CD1c-positive myeloid dendritic cell (primary cell): ENCODE measurements around the gene FBXW8.

Source experiments
- DNase-seq: peaks from one replicate; pipeline ENCODE4 v3.0.0-alpha.2; 2016; ENCODE audit errors: extremely low spot score

Gene FBXW8

GRCh38 chr12:117053597-117054201, 142.9 kb downstream of the FBXW8 start:
- no peak for DNase-seq

GRCh38 chr12:117054279-117054678, 143.5 kb downstream of the FBXW8 start:
- no peak for DNase-seq

- DNase-seq = peak; percentile 26
Observed at GRCh38 chr12:117057626-117058025, 146.9 kb downstream of the FBXW8 start.

- no peak for DNase-seq
Observed at GRCh38 chr12:117058442-117059072, 147.8 kb downstream of the FBXW8 start.

GRCh38 chr12:117059156-117059555, 148.4 kb downstream of the FBXW8 start:
- no peak for DNase-seq

GRCh38 chr12:117060246-117060928, 149.6 kb downstream of the FBXW8 start:
- peak; percentile 28 for DNase-seq

- DNase-seq = no peak
Observed at GRCh38 chr12:117060929-117061305, 150.2 kb downstream of the FBXW8 start.

GRCh38 chr12:117061555-117062079, 150.9 kb downstream of the FBXW8 start:
- DNase-seq = no peak

GRCh38 chr12:117063162-117063911, 152.6 kb downstream of the FBXW8 start:
- peak; percentile 24 for DNase-seq

GRCh38 chr12:117064049-117064448, 153.3 kb downstream of the FBXW8 start:
- DNase-seq = no peak

- no peak for DNase-seq
Observed at GRCh38 chr12:117064596-117064995, 153.8 kb downstream of the FBXW8 start.

- no peak for DNase-seq
Observed at GRCh38 chr12:117067016-117067415, 156.3 kb downstream of the FBXW8 start.

- no peak for DNase-seq
Observed at GRCh38 chr12:117067638-117068037, 156.9 kb downstream of the FBXW8 start.

- DNase-seq = no peak
Observed at GRCh38 chr12:117068492-117068891, 157.7 kb downstream of the FBXW8 start.

- peak; percentile 26 for DNase-seq
Observed at GRCh38 chr12:117069101-117069797, 158.5 kb downstream of the FBXW8 start.

GRCh38 chr12:117069926-117070900, 159.5 kb downstream of the FBXW8 start:
- DNase-seq = no peak

GRCh38 chr12:117071009-117071408, 160.3 kb downstream of the FBXW8 start:
- DNase-seq = no peak

- DNase-seq = no peak
Observed at GRCh38 chr12:117072106-117072505, 161.4 kb downstream of the FBXW8 start.

- DNase-seq = no peak
Observed at GRCh38 chr12:117072736-117073490, 162.2 kb downstream of the FBXW8 start.

- no peak for DNase-seq
Observed at GRCh38 chr12:117073611-117074010, 162.9 kb downstream of the FBXW8 start.
